ENCODE measurements around the gene TM4SF4. TPM values are rescaled to one million over a fixed set of nuclear protein-coding genes. Genes with fewer than 3 reads are reported as not detected.
A peak's percentile ranks its signal among the peaks of the same experiment; 100 is the strongest.

TM4SF4 gene
- total RNA-seq, 1 donor from 2014 or later = not detected

DNA sequence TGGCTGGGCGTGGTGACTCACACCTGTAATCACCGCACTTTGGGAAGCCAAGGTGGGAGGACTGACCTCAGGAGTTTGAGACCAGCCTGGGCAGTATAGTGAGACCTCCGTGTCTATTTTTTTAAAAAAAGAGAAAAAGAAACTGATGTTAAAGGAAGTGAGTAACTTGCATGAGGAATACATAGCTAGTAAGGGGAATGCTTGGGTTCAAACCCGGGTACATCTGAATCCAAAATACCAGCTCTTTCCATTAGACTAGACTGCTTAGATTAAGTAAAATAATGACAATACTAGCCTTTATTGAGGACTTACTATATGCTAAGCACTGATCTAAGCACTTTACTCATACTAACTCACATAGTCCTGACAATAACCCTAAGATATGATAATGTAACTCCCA, 22.4 kb downstream of the TM4SF4 start:
- H3K9me3 ChIP-seq = no peaks in the 10 kb centered on the region
- TF ChIP-seq, protein P1, sequence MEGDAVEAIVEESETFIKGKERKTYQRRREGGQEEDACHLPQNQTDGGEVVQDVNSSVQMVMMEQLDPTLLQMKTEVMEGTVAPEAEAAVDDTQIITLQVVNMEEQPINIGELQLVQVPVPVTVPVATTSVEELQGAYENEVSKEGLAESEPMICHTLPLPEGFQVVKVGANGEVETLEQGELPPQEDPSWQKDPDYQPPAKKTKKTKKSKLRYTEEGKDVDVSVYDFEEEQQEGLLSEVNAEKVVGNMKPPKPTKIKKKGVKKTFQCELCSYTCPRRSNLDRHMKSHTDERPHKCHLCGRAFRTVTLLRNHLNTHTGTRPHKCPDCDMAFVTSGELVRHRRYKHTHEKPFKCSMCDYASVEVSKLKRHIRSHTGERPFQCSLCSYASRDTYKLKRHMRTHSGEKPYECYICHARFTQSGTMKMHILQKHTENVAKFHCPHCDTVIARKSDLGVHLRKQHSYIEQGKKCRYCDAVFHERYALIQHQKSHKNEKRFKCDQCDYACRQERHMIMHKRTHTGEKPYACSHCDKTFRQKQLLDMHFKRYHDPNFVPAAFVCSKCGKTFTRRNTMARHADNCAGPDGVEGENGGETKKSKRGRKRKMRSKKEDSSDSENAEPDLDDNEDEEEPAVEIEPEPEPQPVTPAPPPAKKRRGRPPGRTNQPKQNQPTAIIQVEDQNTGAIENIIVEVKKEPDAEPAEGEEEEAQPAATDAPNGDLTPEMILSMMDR (IDR thresholded peaks at IDR 0.05) = no peak
- intact Hi-C loops (cut with DNase I) = no loop called here

DNA sequence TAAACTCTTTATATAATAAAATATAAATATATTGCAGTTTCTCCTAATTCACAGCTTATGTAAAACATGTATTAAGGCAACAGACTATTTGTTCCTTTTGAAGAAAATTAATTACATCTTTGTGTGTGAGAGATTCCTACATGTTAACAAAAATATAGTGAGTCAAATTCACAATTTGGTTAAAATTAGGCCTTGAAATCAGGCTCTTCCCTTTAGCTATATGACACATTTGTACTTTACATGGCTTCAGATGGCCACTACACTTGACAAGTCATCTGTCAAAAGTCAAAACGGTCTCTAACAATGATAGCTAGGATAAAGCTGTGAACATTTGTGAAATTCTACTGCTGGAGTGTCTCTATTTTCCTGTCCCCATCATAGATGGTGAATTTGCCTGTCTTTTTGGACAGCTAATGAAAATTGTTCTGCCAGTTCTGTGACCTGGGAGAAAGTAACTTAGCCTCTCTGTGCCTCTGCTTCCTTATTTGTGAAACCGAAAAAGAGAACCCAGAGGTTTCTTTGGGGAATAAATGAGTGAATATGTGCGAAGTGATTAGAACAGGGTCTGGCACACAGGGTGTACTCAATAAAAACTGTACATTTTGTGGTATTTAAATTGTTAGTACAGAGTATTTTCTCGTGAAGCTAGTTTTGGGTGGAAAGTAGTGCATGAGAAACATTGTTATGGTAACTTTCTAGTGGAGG, 23.6 kb downstream of the TM4SF4 start:
- H3K9me3 ChIP-seq = no peaks in the 10 kb centered on the region
- H3K27ac ChIP-seq = no peak overlapping the region
- intact Hi-C loops (cut with DNase I) = no loop called here
- ATAC-seq = no peak
- no peak overlapping the region for H3K4me3 ChIP-seq
- H3K36me3 ChIP-seq = no peaks in the 10 kb centered on the region
- TF ChIP-seq, protein P1 (IDR thresholded peaks at IDR 0.05) = no peak
- no peaks in the 10 kb centered on the region for H3K27me3 ChIP-seq (ENCODE audit: low read depth)
- DNase-seq = no peak
- peaks cover 5% of the 10 kb centered on the region for H3K4me1 ChIP-seq

More for the DNA sequence above, 22.4 kb downstream of the TM4SF4 start:
- ATAC-seq (no peak), DNase-seq (no peak)
- Histone ChIP-seq H3K36me3 (no peaks in the 10 kb centered on the region), H3K4me1 (peaks cover 5% of the 10 kb centered on the region), H3K27ac (no peak overlapping the region), H3K4me3 (no peak overlapping the region), H3K27me3 (ENCODE audit: low read depth) (no peaks in the 10 kb centered on the region)

DNA sequence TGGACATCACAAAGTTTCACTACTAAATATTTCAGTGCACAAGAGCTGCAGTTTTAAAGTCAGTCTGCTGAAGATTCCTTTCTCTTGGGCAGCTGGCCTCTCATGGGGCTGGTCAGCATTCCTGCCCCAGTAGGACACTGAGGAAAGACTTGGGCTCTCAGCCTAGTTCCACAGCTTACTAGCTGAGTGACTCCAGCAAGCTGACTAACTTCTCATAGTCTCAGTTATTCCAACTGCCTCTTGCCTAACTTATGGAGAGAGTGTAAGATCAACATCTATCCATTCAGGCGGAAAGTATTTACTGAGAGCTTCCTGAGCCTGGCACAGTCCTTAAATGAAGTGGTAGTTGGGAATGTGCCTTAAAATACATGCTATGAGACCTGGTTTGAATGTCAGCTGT, 27.0 kb downstream of the TM4SF4 start:
- Histone ChIP-seq H3K4me1 (peaks cover 5% of the 10 kb centered on the region), H3K9me3 (no peaks in the 10 kb centered on the region), H3K4me3 (no peak overlapping the region), H3K36me3 (no peaks in the 10 kb centered on the region), H3K27me3 (ENCODE audit: low read depth) (no peaks in the 10 kb centered on the region), H3K27ac (no peak overlapping the region)
- ATAC-seq (peak; percentile 73), DNase-seq (no peak)
- TF ChIP-seq, protein P1 (IDR thresholded peaks at IDR 0.05) = no peak
- intact Hi-C loops (cut with DNase I) = no loop called here

DNA sequence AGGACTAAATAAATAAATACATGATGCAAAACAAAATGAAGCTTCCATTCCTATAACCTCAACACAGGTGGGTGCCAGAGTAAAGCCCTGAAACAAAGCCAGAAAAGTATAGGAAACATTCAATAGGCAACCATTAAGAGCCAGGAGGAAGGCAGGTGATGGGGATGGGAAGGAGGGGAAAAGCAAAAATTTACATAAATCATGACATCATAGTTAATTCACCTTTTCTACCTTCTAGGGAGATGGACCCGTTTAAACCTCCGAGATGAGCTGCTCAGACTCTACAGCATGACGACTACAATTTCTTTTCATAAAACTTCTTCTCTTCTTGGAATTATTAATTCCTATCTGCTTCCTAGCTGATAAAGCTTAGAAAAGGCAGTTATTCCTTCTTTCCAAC, 27.9 kb downstream of the TM4SF4 start:
- intact Hi-C loops (cut with DNase I) = no loop called here
- Histone ChIP-seq H3K4me1 (peaks cover 9% of the 10 kb centered on the region), H3K9me3 (no peaks in the 10 kb centered on the region), H3K36me3 (no peaks in the 10 kb centered on the region), H3K27me3 (ENCODE audit: low read depth) (no peaks in the 10 kb centered on the region), H3K4me3 (no peak overlapping the region), H3K27ac (no peak overlapping the region)
- no peak for DNase-seq
- no peak for ATAC-seq
- TF ChIP-seq, protein P1 (IDR thresholded peaks at IDR 0.05) = no peak

DNA sequence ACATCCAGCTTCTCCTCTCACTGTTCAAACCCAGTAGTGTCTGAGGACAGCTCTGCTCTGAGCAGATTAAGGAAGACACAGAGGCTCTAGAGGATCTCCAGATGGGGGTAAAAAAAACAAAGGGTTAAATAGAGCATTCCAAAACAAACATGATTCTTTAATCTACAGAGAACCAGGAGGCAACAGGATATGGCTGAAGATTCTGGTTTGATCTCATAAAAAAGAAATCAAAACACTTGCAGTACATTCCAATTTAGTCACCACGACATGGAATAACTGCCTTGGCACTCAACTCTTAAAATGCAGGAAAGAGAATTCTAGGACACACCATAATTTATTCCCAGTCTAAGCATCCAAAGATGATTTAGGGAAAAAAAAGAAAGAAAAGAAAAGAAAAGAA, 32.0 kb downstream of the TM4SF4 start:
- Histone ChIP-seq H3K4me3 (no peak overlapping the region), H3K27me3 (ENCODE audit: low read depth) (no peaks in the 10 kb centered on the region), H3K4me1 (peaks cover 25% of the 10 kb centered on the region), H3K36me3 (no peaks in the 10 kb centered on the region), H3K9me3 (no peaks in the 10 kb centered on the region), H3K27ac (no peak overlapping the region)
- intact Hi-C loops (cut with DNase I) = no loop called here
- TF ChIP-seq, protein P1 (IDR thresholded peaks at IDR 0.05) = no peak
- ATAC-seq (no peak), DNase-seq (no peak)

Data from lower lobe of right lung (tissue), 2 donors.